ENCODE data around the gene SIRT3. TPM values are rescaled to one million over a fixed set of nuclear protein-coding genes. Genes with fewer than 3 reads are reported as not detected.
"Not testable (repeated sequence)": the region's sequence is repeated elsewhere in the genome, so short reads cannot be mapped to it uniquely, and the experiment has no call there.

Gene SIRT3
- polyA plus RNA-seq, 3 donors = 4.3 to 23.7 (median 4.3) TPM

- intact Hi-C loops (cut with micrococcal nuclease) = no loop called here
- Histone ChIP-seq H3K4me3 (replicated peaks in 1 of 3; ENCODE audit: low read depth in 2 of 3, low read length in 3 of 3) (no peak overlapping the region), H3K36me3 (replicated peaks in 1 of 2; ENCODE audit: control insufficient read depth in 1 of 2, insufficient read depth in 2 of 2, low read length in 2 of 2) (peaks cover 0 to 7% of the 10 kb centered on the region in 2 donors), H3K27me3 (ENCODE audit: control insufficient read depth in 2 of 2, insufficient read depth in 2 of 2, low read length in 2 of 2) (no peaks in the 10 kb centered on the region), H3K27ac (ENCODE audit: low read depth in 1 of 2, low read length in 2 of 2) (no peak overlapping the region), H3K4me2 (replicated peaks; ENCODE audit: extremely low read depth, low read length, poor library complexity, severe bottlenecking) (no peak overlapping the region), H3K9me3 (replicated peaks in 1 of 2; ENCODE audit: control insufficient read depth in 1 of 2, insufficient read depth in 1 of 2, low read length in 2 of 2) (no peaks in the 10 kb centered on the region), H2AFZ (ENCODE audit: insufficient read depth, low read depth, low read length, poor library complexity, severe bottlenecking) (no peak overlapping the region), H3K79me2 (ENCODE audit: insufficient read depth, low read length) (no peaks in the 10 kb centered on the region), H3K4me1 (ENCODE audit: control insufficient read depth in 1 of 2, insufficient read depth in 2 of 2, low read length in 2 of 2) (no peaks in the 10 kb centered on the region), H4K20me1 (ENCODE audit: insufficient read depth, low read length) (no peaks in the 10 kb centered on the region), H3K9ac (ENCODE audit: insufficient read depth, low read length, poor library complexity, severe bottlenecking) (no peak overlapping the region)
- H3K4me1 Mint-ChIP-seq = peaks cover 1% of the 10 kb centered on the region
- peaks cover 20 to 27% of the 10 kb centered on the region in 2 donors for H3K36me3 Mint-ChIP-seq
- no peaks in the 10 kb centered on the region for H3K27me3 Mint-ChIP-seq (ENCODE audit: low read depth in 3 of 3)
- 96% methylated on average over 14 of the region's 14 CpGs for WGBS (ENCODE audit: insufficient coverage)
- H3K27ac Mint-ChIP-seq = peak overlapping the region in 2 of 7 donors; percentile 6 to 18
- no peak for DNase-seq
- no peak for TF ChIP-seq CTCF (IDR thresholded peaks at IDR 0.05)
- H3K9me3 Mint-ChIP-seq = no peaks in the 10 kb centered on the region
- no peak overlapping the region for H3K4me3 Mint-ChIP-seq
Observed at GRCh38 chr11:221998-222789, 13.9 kb downstream of the SIRT3 start.

- Histone ChIP-seq H3K27ac (ENCODE audit: low read depth in 1 of 2, low read length in 2 of 2) (no peak overlapping the region), H3K4me1 (ENCODE audit: control insufficient read depth in 1 of 2, insufficient read depth in 2 of 2, low read length in 2 of 2) (no peaks in the 10 kb centered on the region), H3K79me2 (ENCODE audit: insufficient read depth, low read length) (no peaks in the 10 kb centered on the region), H2AFZ (ENCODE audit: insufficient read depth, low read depth, low read length, poor library complexity, severe bottlenecking) (no peak overlapping the region), H3K4me3 (replicated peaks in 1 of 3; ENCODE audit: low read depth in 2 of 3, low read length in 3 of 3) (no peak overlapping the region), H3K4me2 (replicated peaks; ENCODE audit: extremely low read depth, low read length, poor library complexity, severe bottlenecking) (no peak overlapping the region), H3K9ac (ENCODE audit: insufficient read depth, low read length, poor library complexity, severe bottlenecking) (no peak overlapping the region), H3K36me3 (replicated peaks in 1 of 2; ENCODE audit: control insufficient read depth in 1 of 2, insufficient read depth in 2 of 2, low read length in 2 of 2) (peaks cover 0 to 7% of the 10 kb centered on the region in 2 donors), H3K9me3 (replicated peaks in 1 of 2; ENCODE audit: control insufficient read depth in 1 of 2, insufficient read depth in 1 of 2, low read length in 2 of 2) (no peaks in the 10 kb centered on the region), H3K27me3 (ENCODE audit: control insufficient read depth in 2 of 2, insufficient read depth in 2 of 2, low read length in 2 of 2) (no peaks in the 10 kb centered on the region), H4K20me1 (ENCODE audit: insufficient read depth, low read length) (no peaks in the 10 kb centered on the region)
- DNase-seq = no peak
- H3K9me3 Mint-ChIP-seq = no peaks in the 10 kb centered on the region
- 96% methylated on average over 6 of the region's 7 CpGs for WGBS (ENCODE audit: insufficient coverage)
- H3K27ac Mint-ChIP-seq = no peak overlapping the region
- peaks cover 1% of the 10 kb centered on the region for H3K4me1 Mint-ChIP-seq
- H3K4me3 Mint-ChIP-seq = no peak overlapping the region
- TF ChIP-seq CTCF (IDR thresholded peaks at IDR 0.05) = no peak
- intact Hi-C loops (cut with micrococcal nuclease) = no loop called here
- peaks cover 20 to 27% of the 10 kb centered on the region in 2 donors for H3K36me3 Mint-ChIP-seq
- no peaks in the 10 kb centered on the region for H3K27me3 Mint-ChIP-seq (ENCODE audit: low read depth in 3 of 3)
Observed at GRCh38 chr11:221539-221938, 14.6 kb downstream of the SIRT3 start.

GRCh38 chr11:220641-221215 is 15.4 kb downstream of the SIRT3 start:
- H3K9me3 Mint-ChIP-seq; H4K20me1 ChIP-seq (ENCODE audit: insufficient read depth, low read length); H3K27me3 ChIP-seq (ENCODE audit: control insufficient read depth in 2 of 2, insufficient read depth in 2 of 2, low read length in 2 of 2); H3K4me2 ChIP-seq (replicated peaks; ENCODE audit: extremely low read depth, low read length, poor library complexity, severe bottlenecking); H3K27ac ChIP-seq (ENCODE audit: low read depth in 1 of 2, low read length in 2 of 2); H3K4me3 ChIP-seq (replicated peaks in 1 of 3; ENCODE audit: low read depth in 2 of 3, low read length in 3 of 3); H3K79me2 ChIP-seq (ENCODE audit: insufficient read depth, low read length); H3K4me1 ChIP-seq (ENCODE audit: control insufficient read depth in 1 of 2, insufficient read depth in 2 of 2, low read length in 2 of 2); H3K27me3 Mint-ChIP-seq (ENCODE audit: low read depth in 3 of 3); H3K27ac Mint-ChIP-seq; intact Hi-C loops (cut with micrococcal nuclease); H3K9ac ChIP-seq (ENCODE audit: insufficient read depth, low read length, poor library complexity, severe bottlenecking); DNase-seq; H3K4me1 Mint-ChIP-seq; H3K9me3 ChIP-seq (replicated peaks in 1 of 2; ENCODE audit: control insufficient read depth in 1 of 2, insufficient read depth in 1 of 2, low read length in 2 of 2); H2AFZ ChIP-seq (ENCODE audit: insufficient read depth, low read depth, low read length, poor library complexity, severe bottlenecking); H3K4me3 Mint-ChIP-seq: not testable (repeated sequence)
- 100% methylated on average over 1 of the region's 3 CpGs for WGBS (ENCODE audit: insufficient coverage)
- H3K36me3 Mint-ChIP-seq = peaks cover 26 to 32% of the 10 kb centered on the region in 2 donors
- H3K36me3 ChIP-seq (replicated peaks in 1 of 2; ENCODE audit: control insufficient read depth in 1 of 2, insufficient read depth in 2 of 2, low read length in 2 of 2) = peaks cover 7 to 14% of the 10 kb centered on the region in 2 donors
